VCaP (cell line): Measurements from ENCODE around the gene KLHL17.

ENCODE experiments used
- H3K27ac ChIP-seq: fragments of 450-650 bp; 2 replicates; pipeline ENCODE4 v1.5.1; 2017
- TF ChIP-seq, protein P1 (sequence below): fragments of 450-650 bp; conservative IDR thresholded peaks from 2 replicates; pipeline ENCODE4 v1.5.1; 2017; ENCODE audit warnings: mild to moderate bottlenecking, moderate library complexity

The KLHL17 gene

DNA sequence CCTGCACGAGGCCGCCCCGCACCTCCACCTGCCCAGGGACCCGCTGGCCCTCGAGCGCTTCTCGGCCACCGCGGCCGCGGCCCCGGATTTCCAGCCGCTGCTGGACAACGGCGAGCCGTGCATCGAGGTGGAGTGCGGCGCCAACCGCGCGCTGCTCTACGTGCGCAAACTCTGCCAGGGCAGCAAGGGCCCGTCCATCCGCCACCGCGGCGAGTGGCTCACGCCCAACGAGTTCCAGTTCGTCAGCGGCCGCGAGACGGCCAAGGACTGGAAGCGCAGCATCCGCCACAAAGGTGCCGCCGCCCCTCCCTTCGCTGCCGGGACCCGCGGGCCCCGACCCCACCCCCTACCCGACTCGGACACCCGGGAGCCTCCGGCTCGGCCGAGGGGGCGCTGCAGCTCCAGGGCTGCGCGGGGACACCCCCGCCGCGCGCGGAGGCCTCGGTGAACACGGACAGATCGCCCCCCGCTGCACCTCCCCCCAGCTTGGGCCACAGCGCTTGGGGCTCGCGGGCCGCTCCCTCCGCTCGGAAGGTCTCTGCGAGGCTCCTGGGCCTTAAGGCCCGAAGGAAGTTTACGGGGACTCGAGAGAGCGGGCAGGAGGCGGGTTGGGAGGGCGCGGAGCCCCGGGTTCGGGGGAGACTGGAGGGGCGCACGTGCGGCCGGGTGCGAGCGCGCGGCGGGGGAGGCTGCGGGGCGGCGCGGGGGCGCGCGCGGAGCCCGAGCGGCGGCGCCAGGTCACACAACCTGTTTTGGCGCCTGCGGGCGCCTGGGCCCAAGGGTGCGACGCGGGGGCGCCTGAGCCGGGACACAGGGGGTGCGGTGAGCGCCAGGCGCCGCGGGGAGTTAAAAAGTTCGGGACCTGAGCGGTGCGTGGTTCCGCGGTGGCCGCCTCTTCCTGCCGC, 35.5 kb upstream of the KLHL17 start:
- H3K27ac ChIP-seq, result peak overlapping the region; percentile 99
- TF ChIP-seq, protein P1, sequence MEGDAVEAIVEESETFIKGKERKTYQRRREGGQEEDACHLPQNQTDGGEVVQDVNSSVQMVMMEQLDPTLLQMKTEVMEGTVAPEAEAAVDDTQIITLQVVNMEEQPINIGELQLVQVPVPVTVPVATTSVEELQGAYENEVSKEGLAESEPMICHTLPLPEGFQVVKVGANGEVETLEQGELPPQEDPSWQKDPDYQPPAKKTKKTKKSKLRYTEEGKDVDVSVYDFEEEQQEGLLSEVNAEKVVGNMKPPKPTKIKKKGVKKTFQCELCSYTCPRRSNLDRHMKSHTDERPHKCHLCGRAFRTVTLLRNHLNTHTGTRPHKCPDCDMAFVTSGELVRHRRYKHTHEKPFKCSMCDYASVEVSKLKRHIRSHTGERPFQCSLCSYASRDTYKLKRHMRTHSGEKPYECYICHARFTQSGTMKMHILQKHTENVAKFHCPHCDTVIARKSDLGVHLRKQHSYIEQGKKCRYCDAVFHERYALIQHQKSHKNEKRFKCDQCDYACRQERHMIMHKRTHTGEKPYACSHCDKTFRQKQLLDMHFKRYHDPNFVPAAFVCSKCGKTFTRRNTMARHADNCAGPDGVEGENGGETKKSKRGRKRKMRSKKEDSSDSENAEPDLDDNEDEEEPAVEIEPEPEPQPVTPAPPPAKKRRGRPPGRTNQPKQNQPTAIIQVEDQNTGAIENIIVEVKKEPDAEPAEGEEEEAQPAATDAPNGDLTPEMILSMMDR, result 0 out of 2 replicates have a peak, but pooled peaks have one; percentile 3

DNA sequence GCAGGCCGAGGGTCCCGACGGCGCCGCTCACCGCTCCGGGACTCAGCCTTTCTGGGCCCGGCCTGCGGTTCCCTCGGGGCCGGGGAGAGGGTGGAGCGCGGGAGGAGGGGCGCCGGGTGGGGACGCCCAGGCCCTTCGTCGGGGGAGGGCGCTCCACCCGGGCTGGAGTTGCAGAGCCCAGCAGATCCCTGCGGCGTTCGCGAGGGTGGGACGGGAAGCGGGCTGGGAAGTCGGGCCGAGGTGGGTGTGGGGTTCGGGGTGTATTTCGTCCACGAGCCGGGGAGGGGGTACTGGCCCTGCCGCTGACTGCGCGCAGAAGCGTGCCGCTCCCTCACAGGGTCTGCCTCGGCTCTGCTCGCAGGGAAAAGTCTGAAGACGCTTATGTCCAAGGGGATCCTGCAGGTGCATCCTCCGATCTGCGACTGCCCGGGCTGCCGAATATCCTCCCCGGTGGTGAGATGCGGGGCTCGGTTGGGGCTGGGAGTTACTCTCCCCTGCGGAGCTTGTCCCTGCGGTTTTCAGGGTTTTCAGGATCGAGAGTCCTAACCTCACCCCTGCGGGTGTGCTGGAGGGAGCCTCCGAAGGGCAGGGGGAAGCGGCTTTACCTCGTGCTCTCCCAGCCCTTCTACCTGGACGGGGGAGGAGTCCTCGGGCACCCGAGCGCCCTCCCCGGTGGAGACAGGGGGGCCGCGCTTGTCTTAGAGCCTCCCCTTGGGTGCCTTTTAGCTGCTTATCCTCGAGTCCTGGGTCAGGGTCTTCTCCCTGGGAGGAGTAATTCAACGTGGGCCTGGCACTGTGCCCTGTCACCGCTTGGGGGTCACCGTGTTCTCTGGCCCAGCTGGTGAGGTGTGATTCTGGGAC, 34.6 kb upstream of the KLHL17 start:
- TF ChIP-seq, protein P1, result no peak
- peak overlapping the region; percentile 99 for H3K27ac ChIP-seq

DNA sequence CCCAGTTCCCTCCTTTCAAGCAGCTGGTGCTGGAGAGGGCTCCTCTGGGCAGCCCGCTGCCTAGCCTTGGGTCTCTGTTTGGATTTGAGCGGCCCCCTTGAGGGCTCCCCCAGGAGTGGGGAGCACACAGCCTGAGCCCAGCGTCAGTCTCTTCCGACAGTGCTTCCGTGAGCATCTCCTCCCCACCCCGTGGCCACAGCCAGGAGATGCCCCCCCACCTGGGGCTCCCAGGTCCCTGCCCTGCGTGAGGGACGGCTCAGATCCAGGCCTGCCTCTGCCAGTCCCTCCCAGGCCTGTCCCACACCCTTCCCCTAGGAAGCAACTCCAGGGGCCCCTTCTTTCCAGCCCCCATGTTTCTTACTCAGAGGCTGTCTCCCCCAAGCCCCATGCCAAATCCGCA, 33.1 kb upstream of the KLHL17 start:
- TF ChIP-seq, protein P1, result no peak
- peak overlapping the region; percentile 99; the same call in 1 of the 2 replicates for H3K27ac ChIP-seq

DNA sequence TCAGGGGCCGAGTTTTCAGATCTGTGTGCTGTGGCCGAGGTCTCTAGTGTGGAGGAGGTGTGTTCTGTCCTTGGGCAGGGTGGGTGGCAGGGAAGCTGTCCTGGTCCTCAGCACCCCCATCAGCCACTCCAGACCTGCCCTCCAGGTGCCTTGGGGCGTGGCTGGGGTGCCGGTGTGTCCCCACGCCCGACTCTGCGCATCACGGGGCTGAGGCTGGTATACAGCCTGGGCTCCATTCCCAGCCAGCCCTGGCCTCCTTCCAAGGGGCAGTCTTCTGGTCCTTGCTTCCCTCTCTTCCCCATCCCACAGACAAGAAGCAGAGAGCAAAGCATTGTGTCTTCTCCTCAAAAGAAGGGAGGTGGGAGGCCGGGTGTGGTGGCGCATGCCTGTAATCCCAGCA, 32.6 kb upstream of the KLHL17 start:
- H3K27ac ChIP-seq, result peak overlapping the region; percentile 99; the same call in 1 of the 2 replicates
- TF ChIP-seq, protein P1, result no peak

DNA sequence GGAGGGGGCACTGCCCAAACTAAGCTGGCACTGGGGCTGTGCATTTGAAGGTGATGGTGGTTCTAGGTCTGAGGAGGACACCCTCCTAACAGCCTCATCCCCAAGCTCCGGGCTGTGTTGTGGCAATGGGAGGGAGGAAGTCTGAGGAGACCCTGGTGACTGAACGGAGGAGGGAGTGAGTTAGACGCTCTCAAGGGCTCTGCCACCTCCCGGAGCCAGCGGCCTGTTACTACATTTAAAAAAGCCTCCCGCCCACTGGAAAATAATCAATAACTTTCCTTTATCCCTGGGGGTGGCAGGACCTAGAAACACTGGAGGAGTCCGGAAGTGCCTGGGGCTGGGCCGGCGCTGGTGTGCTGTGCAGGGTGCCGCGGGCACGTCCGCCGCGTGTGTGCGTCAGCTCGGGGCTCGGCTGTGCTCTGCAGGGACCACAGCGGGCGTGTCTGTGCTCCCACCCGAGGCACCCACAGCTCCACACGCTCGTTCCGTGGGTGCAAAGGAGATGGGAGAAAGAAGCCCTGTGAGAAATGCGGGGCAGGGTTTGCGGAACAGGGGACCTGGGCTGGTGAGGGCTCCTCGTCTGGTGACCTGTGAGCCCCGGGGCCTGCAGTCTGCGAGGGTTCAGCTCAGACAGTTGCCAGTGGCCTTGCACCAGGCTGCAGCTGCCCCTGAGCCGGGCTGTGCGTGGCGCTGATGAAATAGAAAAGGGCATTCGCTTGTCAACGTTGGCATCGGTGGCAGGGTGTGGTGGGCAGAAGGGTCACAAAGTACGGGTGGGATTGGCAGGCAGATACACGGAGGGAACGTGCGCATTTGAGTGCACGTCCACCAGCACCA, 31.3 kb upstream of the KLHL17 start:
- TF ChIP-seq, protein P1, result no peak
- peak overlapping the region; percentile 8; the same call in 1 of the 2 replicates for H3K27ac ChIP-seq

DNA sequence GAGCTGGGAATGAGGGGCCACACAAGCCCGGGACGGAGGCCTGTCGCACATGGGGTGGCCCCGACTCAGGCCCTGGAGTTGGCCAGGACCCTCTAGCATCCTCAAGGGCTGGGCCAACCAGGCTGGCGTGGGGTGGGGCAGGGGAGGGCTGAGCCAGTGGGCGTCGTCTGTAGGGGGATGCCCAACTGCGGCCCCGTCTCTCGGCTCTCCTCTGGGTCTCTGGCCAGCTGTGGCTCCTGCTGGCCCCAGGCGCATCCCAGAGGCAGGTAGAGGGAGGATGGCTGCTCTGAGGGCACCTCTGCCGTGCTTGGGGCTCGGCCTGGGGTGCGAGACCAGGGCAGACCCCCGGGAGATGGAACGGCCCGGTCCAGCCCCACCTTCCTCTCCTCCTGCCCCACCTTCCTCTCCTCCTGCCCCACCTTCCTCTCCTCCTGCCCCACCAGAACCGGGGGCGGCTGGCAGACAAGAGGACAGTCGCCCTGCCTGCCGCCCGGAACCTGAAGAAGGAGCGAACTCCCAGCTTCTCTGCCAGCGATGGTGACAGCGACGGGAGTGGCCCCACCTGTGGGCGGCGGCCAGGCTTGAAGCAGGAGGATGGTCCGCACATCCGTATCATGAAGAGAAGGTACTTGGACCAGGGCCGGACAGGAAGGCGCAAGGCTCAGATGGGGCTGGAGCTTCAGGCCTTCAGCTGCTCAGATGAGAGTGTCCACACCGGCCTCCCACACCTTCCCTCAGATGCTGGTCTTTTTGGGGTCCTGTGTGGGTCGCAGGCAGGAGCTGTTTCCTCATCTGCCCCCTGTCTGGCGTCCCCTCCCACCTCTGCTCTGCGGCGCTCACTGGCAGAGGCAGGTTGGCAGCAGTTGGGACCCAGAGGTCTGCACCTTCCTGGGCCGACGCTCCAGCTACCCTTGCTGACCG, 30.4 kb upstream of the KLHL17 start:
- peak overlapping the region; percentile 80; the same call in 1 of the 2 replicates for H3K27ac ChIP-seq
- TF ChIP-seq, protein P1, result no peak
